DMS53 treated with DMSO at 0.1 percent for 48 hours (cell line): ENCODE results near the gene SGMS1.
"Not testable (repeated sequence)": the region's sequence is repeated elsewhere in the genome, so short reads cannot be mapped to it uniquely, and the experiment has no call there.

Experiments used
- DNase-seq: peaks from one replicate; lab custom pipeline; 2025; ENCODE audit not compliant: unreplicated experiment; lab: John Stamatoyannopoulos, UW

Gene SGMS1

GRCh38 chr10:50511492-50512213 is 112.1 kb downstream of the SGMS1 start:
- peak; percentile 16 for DNase-seq

- DNase-seq = no peak
Measured at GRCh38 chr10:50510517-50511473, 113.0 kb downstream of the SGMS1 start.

GRCh38 chr10:50508315-50509051 is 115.3 kb downstream of the SGMS1 start:
- DNase-seq = peak; percentile 51

GRCh38 chr10:50506861-50507573 is 116.7 kb downstream of the SGMS1 start:
- DNase-seq = no peak

GRCh38 chr10:50504389-50504788 is 119.4 kb downstream of the SGMS1 start:
- no peak for DNase-seq

GRCh38 chr10:50503661-50504320 is 120.0 kb downstream of the SGMS1 start:
- no peak for DNase-seq

GRCh38 chr10:50503156-50503555 is 120.6 kb downstream of the SGMS1 start:
- not testable (repeated sequence) for DNase-seq

GRCh38 chr10:50501924-50502452 is 121.8 kb downstream of the SGMS1 start:
- DNase-seq = no peak

- no peak for DNase-seq
Measured at GRCh38 chr10:50501478-50501877, 122.3 kb downstream of the SGMS1 start.

GRCh38 chr10:50498465-50498864 is 125.3 kb downstream of the SGMS1 start:
- no peak for DNase-seq

- no peak for DNase-seq
Measured at GRCh38 chr10:50497758-50498157, 126.0 kb downstream of the SGMS1 start.

GRCh38 chr10:50496228-50496627 is 127.5 kb downstream of the SGMS1 start:
- no peak for DNase-seq

GRCh38 chr10:50490241-50490640 is 133.5 kb downstream of the SGMS1 start:
- no peak for DNase-seq

- not testable (repeated sequence) for DNase-seq
Measured at GRCh38 chr10:50484550-50484949, 139.2 kb downstream of the SGMS1 start.

GRCh38 chr10:50480054-50481007 is 143.4 kb downstream of the SGMS1 start:
- no peak for DNase-seq

- DNase-seq = no peak
Measured at GRCh38 chr10:50477287-50478203, 146.2 kb downstream of the SGMS1 start.

- peak; percentile 2 for DNase-seq
Measured at GRCh38 chr10:50473756-50474155, 150.0 kb downstream of the SGMS1 start.

GRCh38 chr10:50472914-50473313 is 150.8 kb downstream of the SGMS1 start:
- no peak for DNase-seq
